NT2/D1 (cell line): ENCODE measurements around the gene MLNR.

Experiments
- SUZ12 ChIP-seq: IDR thresholded peaks from 2 replicates; pipeline ENCODE4 v1.6.1; 2011; ENCODE audit not compliant: insufficient read length, insufficient read depth; ENCODE audit errors: extremely low read depth
- YY1 ChIP-seq: IDR thresholded peaks from 2 replicates; pipeline ENCODE4 v1.6.1; 2011; ENCODE audit not compliant: insufficient read length, insufficient read depth
- ZNF274 ChIP-seq: IDR thresholded peaks from 2 replicates; pipeline ENCODE4 v1.6.1; 2011; ENCODE audit warnings: mild to moderate bottlenecking, low read depth, low read length

DNA sequence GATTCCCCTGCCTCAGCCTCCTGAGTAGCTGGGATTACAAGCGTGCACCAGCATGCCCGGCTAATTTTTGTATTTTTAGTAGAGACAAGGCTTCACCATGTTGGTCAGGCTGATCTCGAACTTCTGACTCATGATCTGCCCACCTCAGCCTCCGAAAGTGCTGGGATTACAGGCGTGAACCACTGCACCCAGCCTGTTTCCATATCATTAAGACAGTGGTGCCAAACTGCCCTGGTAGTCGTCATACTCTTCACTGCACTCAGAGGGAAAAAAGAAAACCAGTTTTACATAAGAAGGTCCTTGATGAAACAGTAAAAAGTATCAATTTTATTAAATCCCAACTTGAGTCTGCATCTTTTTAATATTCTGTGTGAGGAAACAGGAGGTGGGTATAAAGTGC is 42.5 kb downstream of the MLNR start:
- TF ChIP-seq YY1 (no peak), ZNF274 (no peak), SUZ12 (no peak)
